K562 (cell line): ENCODE data around the gene AGFG2. TPM values are rescaled to one million over a fixed set of nuclear protein-coding genes. Genes with fewer than 3 reads are reported as not detected.

Experiments used
- BRD9 ChIP-seq: fragments of 450-650 bp; IDR thresholded peaks from 2 replicates; pipeline ENCODE4 v1.6.1; 2018; ENCODE audit warnings: low read depth; ENCODE audit not compliant: partially characterized antibody
- CEBPG ChIP-seq, 3 experiments: fragments of 200-800 bp in 1 of 3; sonication (Bioruptor generic) in 1 of 3; sonication (generic) in 1 of 3; formaldehyde crosslinking in 1 of 3; IDR thresholded peaks in 2 of 3; conservative IDR thresholded peaks in 1 of 3; 2 replicates each; pipeline versions ENCODE4 v1.6.1 to v1.8.0; 2016 to 2022; ENCODE audit warnings: missing compliant biosample characterization in 2 of 3, missing genetic modification characterization in 2 of 3, mild to moderate bottlenecking in 1 of 3, missing genetic modification reagents in 1 of 3
- DPF2 ChIP-seq: fragments of 450-650 bp; IDR thresholded peaks from 2 replicates; pipeline ENCODE4 v1.6.1; 2016
- EHMT2 ChIP-seq: fragments of 450-650 bp; IDR thresholded peaks from 2 replicates; pipeline ENCODE4 v1.6.1; 2018; ENCODE audit warnings: antibody characterized with exemption
- HCFC1 ChIP-seq: IDR thresholded peaks from 2 replicates; pipeline ENCODE4 v1.6.1; 2012; ENCODE audit warnings: low read depth, low read length, improper control_type of control experiment
- HNRNPLL ChIP-seq: fragments of 200-400 bp; formaldehyde crosslinking; IDR thresholded peaks from 2 replicates; pipeline ENCODE4 v1.6.1; 2017; ENCODE audit warnings: low read length, low read depth, mild to moderate bottlenecking; ENCODE audit not compliant: poor library complexity, severe bottlenecking
- NCOA4 ChIP-seq: fragments of 450-650 bp; IDR thresholded peaks from 2 replicates; pipeline ENCODE4 v1.6.1; 2018; ENCODE audit warnings: mild to moderate bottlenecking; ENCODE audit not compliant: partially characterized antibody
- PHB2 ChIP-seq: fragments of 450-650 bp; IDR thresholded peaks from 2 replicates; pipeline ENCODE4 v1.6.1; 2017; ENCODE audit warnings: low read depth
- TEAD2 ChIP-seq: fragments of 450-650 bp; IDR thresholded peaks from 2 replicates; pipeline ENCODE4 v1.6.1; 2016; ENCODE audit warnings: missing genetic modification characterization, control low read depth, missing compliant biosample characterization
- ZNF174 ChIP-seq: fragments of 250-450 bp; sonication (Bioruptor Pico); IDR thresholded peaks from 2 replicates; pipeline ENCODE4 v1.4.0; 2020; ENCODE audit warnings: mild to moderate bottlenecking
- ZNF197 ChIP-seq: fragments of 200-800 bp; sonication (Bioruptor generic); IDR thresholded peaks from 2 replicates; pipeline ENCODE4 v1.6.1; 2016; ENCODE audit warnings: low read depth, missing genetic modification characterization, missing compliant biosample characterization
- ZNF212 ChIP-seq: fragments of 450-650 bp; formaldehyde crosslinking; IDR thresholded peaks from 2 replicates; pipeline ENCODE4 v1.4.0; 2020; ENCODE audit warnings: mild to moderate bottlenecking
- polyA plus RNA-seq, 8 experiments: library from polyadenylated mRNA; depleted of rRNA in 4 of 8; stranded (reverse) in 5 of 8; unstranded in 3 of 8; fragments of >200 nt; fragmentation: Nextera tagmentation in 2 of 8; fragmentation: Illumina TruSeq in 1 of 8; extraction: Ambion mirVana in 2 of 8; extraction: Trizol in 1 of 8; gene quantifications; 2 replicates each; pipeline versions ENCODE4 v1.2.1 to v1.2.3, GENCODE V29; 2011 to 2014; ENCODE audit warnings: inconsistent platforms in 1 of 8, missing spikeins in 1 of 8
- total RNA-seq, 7 experiments: library from RNA; depleted of rRNA in 6 of 7; stranded (reverse); fragments of >200 nt in 6 of 7; fragmentation: Illumina TruSeq in 2 of 7; extraction: Trizol in 2 of 7; gene quantifications; 2 replicates each; pipeline versions ENCODE4 v1.2.1 to v1.2.3, GENCODE V29; 2011 to 2021; ENCODE audit warnings: low replicate concordance in 1 of 7
- TF ChIP-seq, protein P1 (sequence below), 2 experiments: fragments of 450-650 bp in 1 of 2; IDR thresholded peaks; 2 replicates each; pipeline ENCODE4 v1.6.1; 2011 to 2017; ENCODE audit warnings: low read depth in 2 of 2, antibody characterized with exemption in 1 of 2, borderline replicate concordance in 1 of 2, low read length in 1 of 2, mild to moderate bottlenecking in 1 of 2, mixed read lengths in 1 of 2; ENCODE audit not compliant: control insufficient read depth in 1 of 2
- TF ChIP-seq, protein P2 (sequence below): fragments of 450-650 bp; IDR thresholded peaks from 2 replicates; pipeline ENCODE4 v1.6.1; 2016; ENCODE audit warnings: missing biosample characterization, missing genetic modification characterization

AGFG2 gene
- total and polyA plus RNA-seq, 9 of the 15 experiments (the other 6 are each of a cell fraction or from before 2014, with no cell fraction given): 0.31 to 23.1 (median 6.5) TPM

DNA sequence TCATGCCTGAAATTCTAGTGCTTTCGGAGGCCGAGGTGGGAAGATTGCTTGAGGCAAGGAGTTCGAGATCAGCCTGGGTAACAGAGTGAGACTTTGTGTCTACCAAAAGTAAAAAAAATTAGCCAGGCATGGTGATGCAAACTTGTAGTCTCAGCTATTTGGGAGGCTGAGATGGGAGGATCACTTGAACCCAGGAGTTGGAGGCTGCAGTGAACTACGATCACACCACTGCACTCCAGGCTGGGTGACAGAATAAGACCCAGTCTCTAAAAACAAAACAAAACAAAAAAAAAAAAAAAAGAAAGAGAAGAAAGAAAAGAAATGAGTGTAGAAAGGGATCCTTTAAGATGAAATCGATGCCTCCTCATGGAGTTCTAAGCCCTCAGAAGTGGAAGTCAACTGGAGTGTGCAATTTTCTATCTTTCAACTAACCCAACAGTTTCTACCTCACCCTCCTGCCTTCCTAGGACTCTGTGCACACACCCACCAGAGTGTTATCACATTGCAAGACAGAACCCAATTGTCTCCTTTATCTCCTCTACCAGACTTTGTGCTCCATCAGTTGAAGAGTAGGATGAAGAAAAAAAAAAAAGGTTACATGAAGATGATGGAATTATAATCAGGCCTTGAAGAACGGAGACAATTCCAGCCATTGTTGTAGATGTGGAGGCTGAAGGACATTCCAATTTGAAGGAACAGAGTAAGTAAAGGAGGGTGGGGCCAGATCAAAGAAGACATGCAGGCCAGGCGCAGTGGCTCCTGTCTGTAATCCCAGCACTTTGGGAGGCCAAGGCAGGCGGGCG, 28.4 kb upstream of the AGFG2 start (continued):
- no peak for TF ChIP-seq HNRNPLL
- no peak for TF ChIP-seq TEAD2 (tag)
- TF ChIP-seq CEBPG (CRISPR knock-in tag; IDR thresholded peaks at IDR 0.05): no peak
- TF ChIP-seq CEBPG (tag; conservative IDR thresholded peaks at IDR 0.05 in 1 of 2, IDR thresholded peaks at IDR 0.05 in 1 of 2): no peak
- TF ChIP-seq, protein P1, sequence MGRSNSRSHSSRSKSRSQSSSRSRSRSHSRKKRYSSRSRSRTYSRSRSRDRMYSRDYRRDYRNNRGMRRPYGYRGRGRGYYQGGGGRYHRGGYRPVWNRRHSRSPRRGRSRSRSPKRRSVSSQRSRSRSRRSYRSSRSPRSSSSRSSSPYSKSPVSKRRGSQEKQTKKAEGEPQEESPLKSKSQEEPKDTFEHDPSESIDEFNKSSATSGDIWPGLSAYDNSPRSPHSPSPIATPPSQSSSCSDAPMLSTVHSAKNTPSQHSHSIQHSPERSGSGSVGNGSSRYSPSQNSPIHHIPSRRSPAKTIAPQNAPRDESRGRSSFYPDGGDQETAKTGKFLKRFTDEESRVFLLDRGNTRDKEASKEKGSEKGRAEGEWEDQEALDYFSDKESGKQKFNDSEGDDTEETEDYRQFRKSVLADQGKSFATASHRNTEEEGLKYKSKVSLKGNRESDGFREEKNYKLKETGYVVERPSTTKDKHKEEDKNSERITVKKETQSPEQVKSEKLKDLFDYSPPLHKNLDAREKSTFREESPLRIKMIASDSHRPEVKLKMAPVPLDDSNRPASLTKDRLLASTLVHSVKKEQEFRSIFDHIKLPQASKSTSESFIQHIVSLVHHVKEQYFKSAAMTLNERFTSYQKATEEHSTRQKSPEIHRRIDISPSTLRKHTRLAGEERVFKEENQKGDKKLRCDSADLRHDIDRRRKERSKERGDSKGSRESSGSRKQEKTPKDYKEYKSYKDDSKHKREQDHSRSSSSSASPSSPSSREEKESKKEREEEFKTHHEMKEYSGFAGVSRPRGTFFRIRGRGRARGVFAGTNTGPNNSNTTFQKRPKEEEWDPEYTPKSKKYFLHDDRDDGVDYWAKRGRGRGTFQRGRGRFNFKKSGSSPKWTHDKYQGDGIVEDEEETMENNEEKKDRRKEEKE (IDR thresholded peaks at IDR 0.05; ENCODE audit: borderline replicate concordance in 1 of 2, control insufficient read depth in 1 of 2, low read depth in 2 of 2, low read length in 1 of 2): 0 out of 4 replicates have a peak, but pooled peaks of 1 of the 2 experiments have one; percentile 28
- peak; percentile 75 for TF ChIP-seq PHB2
- peak; percentile 86 for TF ChIP-seq EHMT2
- TF ChIP-seq NCOA4: peak; percentile 43
- TF ChIP-seq ZNF212 (CRISPR knock-in tag): no peak
- TF ChIP-seq BRD9: peak; percentile 71
- peak; percentile 99 for TF ChIP-seq DPF2
- TF ChIP-seq ZNF197 (CRISPR knock-in tag): 0 out of 2 replicates have a peak, but pooled peaks have one; percentile 58
- TF ChIP-seq, protein P2, sequence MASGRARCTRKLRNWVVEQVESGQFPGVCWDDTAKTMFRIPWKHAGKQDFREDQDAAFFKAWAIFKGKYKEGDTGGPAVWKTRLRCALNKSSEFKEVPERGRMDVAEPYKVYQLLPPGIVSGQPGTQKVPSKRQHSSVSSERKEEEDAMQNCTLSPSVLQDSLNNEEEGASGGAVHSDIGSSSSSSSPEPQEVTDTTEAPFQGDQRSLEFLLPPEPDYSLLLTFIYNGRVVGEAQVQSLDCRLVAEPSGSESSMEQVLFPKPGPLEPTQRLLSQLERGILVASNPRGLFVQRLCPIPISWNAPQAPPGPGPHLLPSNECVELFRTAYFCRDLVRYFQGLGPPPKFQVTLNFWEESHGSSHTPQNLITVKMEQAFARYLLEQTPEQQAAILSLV (tag): no peak
- no peak for TF ChIP-seq HCFC1
- peak; percentile 47; the same call in 1 of the 2 replicates for TF ChIP-seq ZNF174
